HL-60/S4 (cell line): ENCODE measurements around the gene BAIAP3.

Source experiments
- in situ Hi-C: fragments of 300-500 bp; cut with MboI; formaldehyde crosslinking; loops from 2 replicates; pipeline ENCODE4 v1.14.3; 2022; ENCODE audit warnings: low sequenced_read_pairs

BAIAP3 gene

DNA sequence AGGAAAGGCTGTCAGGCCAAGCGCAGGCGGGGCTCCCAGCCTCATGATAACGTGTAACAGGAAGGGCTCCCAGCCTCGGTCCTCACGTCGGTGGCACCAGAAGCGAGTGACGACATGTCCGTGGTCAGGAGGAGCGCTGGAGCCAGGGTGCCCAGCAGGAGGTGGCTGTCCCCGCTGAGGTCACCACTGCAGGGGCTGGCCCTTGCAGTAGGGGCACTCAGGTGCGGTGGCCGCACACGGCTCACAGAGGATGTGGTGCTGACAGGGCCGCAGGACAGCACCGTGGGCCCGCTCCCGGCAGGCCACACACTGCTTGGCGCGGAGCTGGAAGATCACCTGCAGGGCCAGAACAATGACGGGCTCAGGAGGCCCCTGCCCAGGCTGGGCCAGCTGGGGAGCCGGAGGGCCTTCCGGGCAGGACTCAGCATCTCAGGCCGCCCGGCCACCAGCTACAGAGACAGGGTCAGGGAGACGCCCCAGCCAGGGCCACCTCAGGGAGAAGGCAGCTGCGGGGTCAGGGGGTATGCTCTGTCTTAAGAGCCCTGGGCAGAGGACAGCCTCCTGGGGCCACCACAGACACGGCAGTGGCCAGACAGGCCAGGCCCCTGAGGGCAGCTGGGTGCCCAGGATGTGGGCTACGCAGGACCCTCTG is 32.7 kb downstream of the BAIAP3 start:
- in situ Hi-C loops = no loop called here

DNA sequence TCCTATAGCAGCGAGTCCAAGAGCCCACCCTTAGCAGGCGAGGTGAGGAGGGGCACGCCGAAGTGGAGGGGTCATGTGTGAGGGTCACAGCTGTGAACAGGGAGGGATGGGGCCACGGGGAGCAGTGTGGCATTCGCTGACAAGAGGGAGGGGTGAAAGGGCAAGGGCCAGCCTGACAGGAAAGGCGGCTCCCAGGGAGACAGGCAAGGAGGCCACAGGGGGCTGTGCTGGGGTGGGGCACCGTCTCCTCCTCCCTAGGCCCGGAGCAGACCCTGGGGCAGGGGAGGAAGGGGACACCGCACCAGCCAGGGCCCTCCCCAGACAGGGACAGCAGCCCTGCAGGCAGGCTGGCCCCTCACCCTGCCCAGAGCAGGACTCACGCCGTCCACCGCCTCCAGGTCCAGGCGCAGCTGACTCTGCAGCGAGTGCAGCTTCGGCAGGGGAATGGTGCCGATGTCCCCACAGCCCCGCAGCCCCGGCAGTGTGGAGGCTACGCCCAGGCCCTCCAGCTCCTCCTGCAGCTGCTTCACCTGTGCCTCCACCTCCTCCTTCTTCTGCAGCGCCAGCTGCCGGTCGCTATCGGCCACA is 33.4 kb downstream of the BAIAP3 start:
- in situ Hi-C loops = no loop called here

DNA sequence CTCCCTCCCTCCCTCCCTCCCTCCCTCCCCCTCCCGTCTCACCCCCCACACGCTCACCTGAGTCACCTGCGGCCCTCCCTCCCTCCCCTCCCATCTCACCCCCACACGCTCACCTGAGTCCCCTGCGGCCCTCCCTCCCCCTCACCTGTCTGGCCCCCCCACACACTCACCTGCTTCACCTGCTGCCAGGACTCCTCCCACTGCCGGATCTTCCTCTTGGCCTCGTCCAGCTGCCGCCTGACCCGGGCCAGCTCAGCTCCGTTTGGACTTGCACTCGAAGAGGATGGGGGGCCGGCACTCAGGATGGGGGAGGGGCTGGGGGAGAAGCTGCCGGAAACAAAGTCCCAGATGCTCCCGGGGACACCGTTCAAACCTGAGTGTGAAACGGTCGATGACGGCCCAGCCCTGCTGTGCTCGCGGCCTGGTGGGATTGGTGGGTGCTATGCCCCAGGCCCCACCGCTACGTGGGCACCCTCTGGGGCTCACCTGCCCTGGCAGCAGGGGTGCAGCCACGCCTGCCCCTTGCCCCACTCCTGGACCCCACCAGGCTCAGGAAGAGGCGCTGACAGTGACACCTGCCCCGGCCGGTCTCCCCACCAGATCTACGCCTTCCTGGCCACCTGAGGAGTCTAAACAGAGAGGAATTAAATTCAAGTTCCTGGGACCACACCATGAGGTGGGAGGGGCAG is 34.2 kb downstream of the BAIAP3 start:
- in situ Hi-C loops = no loop called here

DNA sequence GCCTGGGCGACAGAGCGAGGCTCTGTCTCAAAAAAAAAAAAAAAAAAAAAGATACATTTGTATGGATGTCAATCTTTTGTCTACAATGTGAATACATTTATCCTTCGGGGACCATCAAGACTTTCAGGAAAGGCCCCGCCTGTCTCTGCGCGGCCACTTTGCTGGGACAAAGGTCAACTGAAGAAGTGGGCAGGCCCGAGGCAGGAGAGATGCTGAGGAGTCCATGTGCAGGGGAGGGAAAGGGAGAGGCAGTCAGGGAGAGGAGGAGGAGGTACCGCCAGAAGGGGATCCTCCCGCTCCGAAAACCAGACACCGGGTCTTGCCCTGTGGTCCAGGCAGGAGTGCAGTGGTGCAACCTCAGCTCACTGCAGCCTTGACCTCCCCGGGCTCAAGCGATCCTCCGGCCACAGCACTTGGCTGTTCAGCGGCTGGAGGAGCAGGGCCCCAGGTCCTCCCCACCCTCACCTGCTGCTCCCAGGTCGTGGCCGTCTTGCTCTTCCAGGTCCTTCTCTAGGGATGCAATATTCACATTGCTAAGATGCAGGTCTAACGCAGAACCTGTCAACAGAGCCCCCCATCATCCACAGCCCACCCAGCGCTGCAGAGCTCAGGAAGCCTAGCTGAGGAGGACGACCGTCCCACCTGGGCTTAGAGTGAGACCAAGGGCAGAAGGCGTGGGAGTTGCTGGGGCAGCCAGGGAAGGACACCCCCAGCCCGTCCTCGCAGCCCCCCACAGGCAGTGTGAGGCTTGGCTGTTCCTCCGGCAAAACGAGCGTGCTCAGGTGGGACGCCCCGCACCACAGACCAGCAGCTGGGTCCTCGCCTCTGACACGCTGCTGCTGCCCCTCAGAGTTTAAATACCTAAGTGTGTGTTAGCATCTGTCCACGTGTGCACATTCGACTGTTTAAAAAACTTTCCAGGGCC is 37.9 kb downstream of the BAIAP3 start:
- in situ Hi-C loops = no loop called here

DNA sequence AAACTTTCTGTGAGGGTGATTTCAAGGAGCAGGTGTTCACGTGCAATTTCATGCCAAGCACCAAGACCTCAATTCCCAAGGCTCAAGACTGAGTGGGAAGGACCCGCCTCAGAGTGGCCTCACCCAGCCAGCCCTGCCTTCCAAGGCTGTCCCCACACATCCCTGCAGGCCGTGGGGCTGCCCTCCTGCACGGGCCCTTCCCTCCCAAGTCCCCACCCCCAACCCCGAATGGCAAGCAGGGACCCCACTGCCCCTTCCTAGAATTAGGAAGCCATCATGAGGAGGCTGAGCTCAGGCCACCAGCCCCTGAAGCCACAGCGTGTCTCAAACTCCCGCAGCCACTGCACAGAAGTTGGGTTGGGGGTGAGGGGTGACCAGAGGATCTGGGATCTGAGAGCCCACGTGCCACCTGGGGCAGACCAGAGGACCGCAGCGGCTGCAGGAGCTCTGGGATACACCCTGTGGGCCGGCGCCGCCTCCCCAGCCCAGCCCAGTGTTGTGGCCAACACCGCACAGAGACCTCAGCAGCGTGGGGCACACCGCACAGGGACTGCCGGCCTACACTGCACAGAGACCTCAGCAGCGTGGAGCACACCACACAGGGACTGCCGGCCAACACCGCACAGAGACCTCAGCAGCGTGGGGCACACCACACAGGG is 39.0 kb downstream of the BAIAP3 start:
- in situ Hi-C loops = no loop called here

DNA sequence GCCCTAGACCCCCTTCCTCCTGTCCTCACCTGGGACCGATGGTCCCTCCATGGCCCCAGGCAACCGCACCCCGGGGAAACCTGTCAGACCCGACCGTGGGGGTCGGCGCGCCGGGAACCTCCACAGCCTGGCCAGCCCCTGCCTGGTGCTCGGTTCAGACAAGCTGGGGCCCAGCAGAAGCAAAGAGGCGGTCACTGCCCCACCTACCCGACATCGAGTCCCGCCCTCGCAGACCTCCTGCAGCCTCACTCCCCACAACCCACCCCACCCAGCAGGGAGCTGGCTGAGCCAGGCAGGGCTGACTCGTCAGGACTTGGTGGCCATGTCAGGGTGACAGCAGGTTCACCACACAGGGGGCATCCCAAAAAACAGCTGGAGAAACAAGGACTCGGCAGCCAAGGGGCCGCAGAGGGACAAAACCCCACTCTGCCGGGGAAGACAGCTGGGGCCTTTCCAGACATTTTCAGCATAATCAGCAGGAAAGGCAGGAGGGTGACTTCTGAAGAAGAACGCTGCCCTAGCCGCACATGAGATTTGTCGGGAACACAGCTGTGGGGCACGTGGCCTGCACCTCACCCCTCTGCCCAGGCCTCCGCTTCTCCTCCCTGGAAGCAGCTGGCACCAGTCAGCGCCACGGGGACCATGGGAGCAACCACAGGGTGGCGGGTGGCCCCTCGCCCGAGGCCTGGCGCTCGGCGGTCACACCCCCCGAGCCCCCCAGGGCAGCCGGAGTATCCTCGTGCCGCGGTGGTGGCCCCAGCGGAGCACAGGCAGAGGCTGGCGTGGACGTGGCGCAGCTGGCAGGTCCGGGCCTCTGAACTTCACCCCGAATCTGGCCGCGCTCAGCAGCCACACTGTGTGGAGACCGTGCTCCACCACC is 41.2 kb downstream of the BAIAP3 start:
- in situ Hi-C loops = no loop called here

DNA sequence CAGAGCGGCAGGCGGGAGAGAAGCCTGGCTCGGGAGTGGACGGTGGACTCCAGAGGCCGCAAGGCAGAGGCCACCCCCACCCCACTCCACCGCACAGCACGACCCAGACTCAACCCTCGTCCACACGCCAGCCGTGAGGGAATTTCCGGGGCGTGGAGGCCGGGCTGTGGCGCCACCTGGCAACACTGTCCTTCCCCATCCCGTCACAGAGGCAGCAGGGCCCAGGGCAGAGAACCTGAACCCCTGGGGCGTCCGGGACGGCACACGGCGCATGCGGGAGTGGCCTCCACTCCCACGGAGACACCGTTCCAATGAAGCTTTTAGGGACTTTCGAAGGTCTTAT is 41.8 kb downstream of the BAIAP3 start:
- in situ Hi-C loops = no loop called here

DNA sequence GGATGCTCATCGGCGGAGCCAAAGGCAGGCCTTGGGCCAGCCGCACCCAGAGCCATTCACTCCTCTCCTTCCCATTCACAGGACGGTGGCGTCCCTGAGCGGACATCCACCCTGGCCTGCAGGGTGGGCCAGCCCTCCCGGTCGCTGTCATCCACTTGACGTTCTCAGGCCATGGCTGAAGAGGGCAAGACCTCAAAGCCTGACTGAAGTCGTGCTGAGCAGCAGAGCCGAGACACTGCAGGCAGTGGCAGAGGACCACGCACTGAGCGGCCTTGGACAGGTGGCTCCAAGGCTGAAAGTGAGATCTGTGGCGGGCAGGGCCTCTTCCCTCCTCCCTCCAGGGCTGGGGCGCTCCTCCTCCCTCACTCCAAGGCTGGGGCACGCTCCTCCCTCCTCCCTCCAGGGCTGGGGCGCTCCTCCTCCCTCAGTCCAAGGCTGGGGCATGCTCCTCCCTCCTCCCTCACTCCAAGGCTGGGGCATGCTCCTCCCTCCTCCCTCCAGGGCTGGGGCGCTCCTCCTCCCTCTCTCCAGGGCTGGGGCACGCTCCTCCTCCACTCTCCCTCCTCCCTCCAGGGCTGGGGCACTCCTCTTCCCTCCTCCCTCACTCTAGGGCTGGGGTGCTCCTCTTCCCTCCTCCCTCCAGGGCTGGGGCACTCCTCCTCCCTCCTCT is 42.4 kb downstream of the BAIAP3 start:
- in situ Hi-C loops = no loop called here

DNA sequence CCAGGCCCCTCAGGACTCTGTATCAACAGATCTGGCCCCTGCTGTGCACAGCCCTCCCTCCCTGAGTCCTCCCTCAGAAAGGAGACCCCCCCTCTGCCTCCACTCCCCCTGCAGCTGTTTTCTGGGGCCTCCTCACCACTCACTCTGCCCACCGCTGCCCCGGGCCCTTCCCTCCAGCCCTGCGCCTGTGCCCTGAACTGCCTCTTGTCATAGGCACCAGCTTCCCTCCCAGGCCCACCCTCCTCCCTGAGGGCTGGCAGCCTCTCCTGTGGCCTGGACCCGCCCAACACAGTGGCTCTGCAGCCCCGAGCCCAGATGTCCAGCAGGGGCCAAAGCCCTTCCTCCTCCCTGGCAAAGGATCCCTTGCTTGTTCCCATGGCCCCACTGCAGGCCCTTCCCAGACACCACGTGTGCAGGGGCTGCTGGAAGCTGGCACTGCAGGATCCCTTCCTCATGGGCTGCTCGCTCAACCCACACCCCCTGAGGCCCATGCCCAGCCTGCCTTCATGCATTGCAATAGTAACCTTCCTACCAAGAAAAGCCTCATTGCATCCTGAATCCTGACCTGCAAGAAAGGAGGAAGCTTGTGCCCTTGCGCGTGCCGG is 44.1 kb downstream of the BAIAP3 start:
- in situ Hi-C loops = no loop called here

DNA sequence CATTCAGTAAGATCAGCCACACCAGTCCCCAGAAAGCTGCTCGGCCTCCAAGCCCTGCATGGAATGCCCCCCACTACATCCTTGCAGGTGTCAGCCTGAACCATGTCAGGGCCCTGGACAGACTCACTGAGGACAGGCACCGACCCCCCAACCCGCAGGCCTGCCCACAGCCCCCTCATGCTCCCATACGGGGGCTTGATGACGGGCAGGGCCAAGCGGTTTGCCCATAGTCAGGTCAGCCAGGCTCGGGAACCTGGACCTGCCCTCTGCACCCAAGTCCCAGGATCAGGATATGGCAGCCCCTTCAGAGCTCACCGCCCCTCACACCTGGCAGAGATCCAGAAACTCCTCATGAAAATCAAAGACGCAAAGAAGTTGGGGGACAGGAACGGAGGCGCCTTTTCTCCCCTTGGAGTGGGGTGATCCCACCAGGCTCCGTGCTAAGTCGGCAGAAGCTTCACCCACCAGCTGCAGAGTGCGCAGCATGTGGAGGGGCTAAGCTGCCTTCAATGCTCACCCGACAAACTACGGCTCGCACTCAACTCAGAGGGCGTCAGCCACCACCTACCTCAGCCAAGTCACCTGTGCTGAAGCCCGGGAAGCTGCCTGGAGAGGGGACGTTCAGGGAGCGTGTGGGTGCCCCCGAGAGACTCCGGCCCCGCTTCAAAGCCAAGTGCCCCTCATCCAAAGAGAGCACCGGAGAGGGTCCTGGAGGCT is 44.8 kb downstream of the BAIAP3 start:
- in situ Hi-C loops = no loop called here

DNA sequence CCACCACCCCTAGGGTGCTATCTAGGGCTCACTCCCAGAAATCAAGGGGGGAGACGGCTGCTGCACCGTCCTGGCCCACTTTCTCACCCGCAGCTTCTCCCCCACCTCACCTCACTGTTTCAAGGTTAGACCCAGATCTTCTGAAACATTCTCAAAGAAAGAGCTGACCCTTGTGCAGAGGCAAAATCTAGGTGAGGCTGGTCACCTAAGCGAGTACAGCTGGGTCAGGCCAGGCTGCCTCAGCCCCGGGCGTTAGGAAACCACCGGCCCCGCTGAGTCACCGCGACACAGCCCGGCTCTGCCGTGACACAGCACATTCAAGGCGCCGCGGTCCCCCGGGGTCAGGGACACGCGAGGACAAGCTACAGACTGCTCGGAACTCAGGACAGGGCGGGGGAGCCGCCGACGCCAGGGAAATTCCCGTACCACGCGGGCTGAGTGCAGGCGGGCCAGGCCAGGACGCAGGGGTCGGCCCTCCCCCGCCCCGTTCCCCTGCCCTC is 45.4 kb downstream of the BAIAP3 start:
- in situ Hi-C loops = no loop called here

DNA sequence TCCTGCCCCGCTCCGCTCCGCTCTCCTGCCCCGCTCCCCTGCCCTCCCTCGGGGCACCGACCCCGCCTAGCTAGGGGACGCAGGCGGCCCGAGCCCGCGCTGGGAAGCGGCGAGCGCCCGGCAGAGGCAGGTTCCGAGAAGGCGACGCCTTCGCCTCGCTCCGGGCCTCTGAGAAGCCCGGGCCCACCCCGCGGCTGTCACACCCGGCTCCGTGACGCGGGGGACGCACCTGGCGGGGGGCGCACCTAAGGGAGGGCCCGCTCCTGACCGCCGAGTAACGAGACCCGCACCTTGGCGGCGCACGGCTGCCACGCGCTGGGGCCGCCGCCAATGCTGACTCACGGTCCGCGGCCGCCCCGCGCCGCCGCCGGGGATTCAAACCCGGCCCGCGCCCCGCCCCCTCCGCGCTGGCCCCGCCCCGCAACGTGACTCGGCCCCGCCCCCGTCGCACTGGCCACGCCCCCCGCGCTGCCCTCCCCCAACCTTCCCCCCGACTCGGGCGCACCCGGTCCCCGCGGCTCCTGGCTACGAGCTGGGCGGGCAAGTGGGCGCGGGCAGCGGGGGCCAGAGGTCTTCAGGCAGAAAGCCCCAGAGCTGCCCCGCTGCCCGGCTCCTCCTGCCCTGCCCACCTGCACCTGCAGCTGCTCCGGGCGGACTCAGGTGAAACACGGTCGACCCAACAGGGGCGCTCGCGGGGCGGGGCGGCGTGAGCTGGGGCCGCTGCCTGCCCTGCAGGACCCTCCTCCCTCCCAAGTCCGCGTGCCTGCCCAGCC is 46.0 kb downstream of the BAIAP3 start:
- in situ Hi-C loops = no loop called here

DNA sequence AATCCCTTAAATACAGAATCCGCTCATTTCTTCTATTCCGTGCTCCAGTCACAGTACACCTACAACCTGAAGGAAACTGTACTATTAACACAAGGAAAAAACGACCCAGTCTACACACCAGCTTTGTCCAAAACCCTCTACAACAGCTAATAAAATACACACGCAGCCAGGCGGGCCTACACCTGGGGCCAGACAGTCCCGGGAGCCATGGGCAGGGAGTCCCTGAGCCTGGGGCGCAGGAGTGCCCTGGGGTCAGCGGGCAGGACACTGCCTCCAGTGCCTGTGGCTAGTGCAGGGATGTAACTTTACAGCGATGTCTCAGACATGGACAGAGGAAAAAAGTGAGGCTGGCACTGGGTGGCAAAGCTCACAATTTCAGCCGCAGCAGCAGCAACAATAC is 46.8 kb downstream of the BAIAP3 start:
- in situ Hi-C loops = no loop called here

DNA sequence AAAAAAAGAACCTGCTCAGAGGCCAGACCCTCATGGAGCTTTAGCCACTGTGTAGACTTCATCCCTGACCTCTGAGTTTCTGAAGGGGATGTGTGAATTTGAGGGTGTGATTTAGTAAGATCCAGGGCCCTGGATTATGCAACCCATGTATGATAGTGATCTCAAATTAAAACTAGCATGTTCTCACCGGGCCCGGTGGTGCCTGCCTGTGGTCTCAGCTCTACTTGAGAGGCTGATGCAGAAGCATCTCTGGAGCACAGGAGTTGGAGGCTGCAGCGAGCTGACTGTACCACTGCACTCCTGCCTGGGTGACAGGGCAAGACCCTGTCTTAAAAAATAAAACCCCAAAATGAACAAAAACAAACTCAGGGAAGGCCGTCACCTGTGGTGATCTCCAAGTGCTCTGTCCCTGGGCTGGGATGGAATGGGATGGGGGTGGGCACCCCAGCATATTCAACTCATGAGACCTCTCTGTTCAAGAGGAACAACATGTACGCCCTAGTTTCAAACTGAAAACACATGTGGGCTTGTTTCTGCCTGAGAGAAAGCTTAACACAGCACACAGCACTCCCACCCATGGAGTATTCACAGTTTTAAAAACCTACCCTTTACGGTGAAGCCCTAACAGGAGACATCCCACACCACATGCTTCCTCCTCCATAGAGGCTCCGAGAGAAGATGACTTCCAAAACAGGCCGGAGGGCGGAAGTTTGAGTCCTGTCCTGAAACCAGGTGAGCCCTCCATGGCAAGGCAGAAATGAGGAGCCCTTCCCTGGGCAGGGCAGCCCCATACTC is 48.4 kb downstream of the BAIAP3 start:
- in situ Hi-C loops = no loop called here

DNA sequence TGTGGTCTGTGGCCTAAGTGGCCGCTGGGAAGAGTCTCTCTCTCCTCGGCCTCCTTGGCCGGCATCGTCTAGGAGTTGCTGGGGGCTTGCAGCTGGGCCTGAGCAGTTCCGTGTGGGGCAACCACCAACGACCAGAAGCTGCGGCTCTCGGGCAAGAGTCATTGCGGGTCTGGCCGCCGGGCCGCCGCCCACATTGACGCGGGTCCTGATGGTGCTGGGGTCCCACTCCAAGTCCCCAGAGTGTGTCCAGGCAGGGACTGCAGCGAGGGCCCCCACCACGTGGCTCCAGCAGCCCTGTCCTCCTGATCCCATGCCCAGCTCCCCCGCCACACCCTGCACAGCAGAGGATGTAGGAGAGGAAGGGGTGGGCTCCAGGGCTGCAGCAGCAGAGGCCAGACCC is 50.1 kb downstream of the BAIAP3 start:
- in situ Hi-C loops = no loop called here

DNA sequence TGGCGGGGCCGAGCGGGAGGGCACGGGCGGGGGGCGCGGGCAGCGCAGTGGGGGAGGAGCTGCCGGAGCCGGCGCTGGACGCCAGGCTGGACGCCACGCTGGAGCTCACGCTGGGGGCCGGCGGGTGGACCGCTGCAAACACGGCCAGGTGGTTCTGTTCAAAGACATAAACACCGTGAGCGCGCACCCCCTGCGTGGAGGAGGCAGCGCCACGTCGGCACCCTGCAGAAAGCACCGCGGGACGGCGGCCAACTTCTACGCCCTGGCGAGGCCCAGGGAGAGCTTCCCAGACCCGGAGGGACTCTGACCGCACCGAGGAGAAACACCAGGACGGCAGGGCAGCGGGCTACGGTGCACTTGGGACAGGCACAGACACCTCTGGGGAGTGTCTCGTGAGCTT is 51.8 kb downstream of the BAIAP3 start:
- in situ Hi-C loops = no loop called here

DNA sequence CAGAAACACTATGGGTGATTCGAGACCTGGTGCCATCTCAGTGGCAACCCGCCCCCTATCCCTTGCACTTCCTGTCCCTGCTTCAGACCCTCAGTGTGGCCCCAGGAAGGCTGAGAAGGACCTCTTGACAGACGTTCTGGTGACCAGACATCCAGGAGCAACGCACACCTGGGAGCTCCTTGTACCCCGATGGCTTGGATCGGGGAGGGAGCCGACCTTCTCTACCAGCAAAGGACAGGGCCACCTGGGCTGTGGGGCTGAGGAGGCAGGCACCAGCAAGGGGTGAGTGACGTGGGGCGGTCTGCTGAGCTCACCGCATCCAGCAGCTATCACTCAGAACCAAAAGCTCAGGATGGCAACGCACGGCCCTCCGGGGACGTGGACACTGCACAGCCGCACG is 53.9 kb downstream of the BAIAP3 start:
- in situ Hi-C loops = no loop called here
